Thyroid gland (tissue), 4 donors: Measurements from ENCODE around the gene SULT1C2. TPM values are rescaled to one million over a fixed set of nuclear protein-coding genes. Genes with fewer than 3 reads are reported as not detected.
"Not testable (repeated sequence)": the region's sequence is repeated elsewhere in the genome, so short reads cannot be mapped to it uniquely, and the experiment has no call there.

Source experiments
- DNase-seq, 2 donors: peaks; one replicate each; pipeline ENCODE4 v3.0.0-alpha.2; 2019
- H3K27ac ChIP-seq, 3 donors: fragments of 200-600 bp; sonication (generic); 1 replicate in 2 of 3; 2 replicates in 1 of 3; pipeline ENCODE4 v1.5.1; 2016 to 2019; ENCODE audit warnings: mild to moderate bottlenecking in 1 of 3, moderate library complexity in 1 of 3
- H3K27me3 ChIP-seq: fragments of 200-600 bp; sonication (generic); one replicate; pipeline ENCODE4 v1.5.1; 2019
- H3K36me3 ChIP-seq, 2 donors: fragments of 200-600 bp; sonication (generic); one replicate each; pipeline ENCODE4 v1.5.1; 2016 to 2019
- H3K4me1 ChIP-seq, 2 donors: fragments of 200-600 bp; sonication (generic); one replicate each; pipeline ENCODE4 v1.5.1; 2017 to 2019
- H3K4me3 ChIP-seq, 3 donors: fragments of 200-600 bp; sonication (generic); replicated peaks in 1 of 3; 1 replicate in 2 of 3; 2 replicates in 1 of 3; pipeline ENCODE4 v1.5.1; 2016; ENCODE audit warnings: mild to moderate bottlenecking in 1 of 3
- H3K9me3 ChIP-seq: fragments of 200-600 bp; sonication (generic); one replicate; pipeline ENCODE4 v1.5.1; 2017
- POLR2A ChIP-seq, 2 donors: fragments of 450-650 bp; IDR thresholded peaks; one replicate each; pipeline ENCODE4 v1.6.1; 2017; ENCODE audit warnings: antibody characterized with exemption in 2 of 2, mild to moderate bottlenecking in 2 of 2, moderate library complexity in 1 of 2
- WGBS, 2 donors: methylation state at CpG; one replicate each; pipeline ENCODE4 v1.1.5; 2017; 5-methylcytosine and 5-hydroxymethylcytosine counted together
- intact Hi-C: fragments of 100-400 bp; cut with DNase I; formaldehyde crosslinking; loops from one replicate; pipeline ENCODE4 v1.15.1; 2023
- total RNA-seq, 4 donors: library from RNA; depleted of rRNA; stranded (reverse); fragments of >200 nt; gene quantifications; one replicate each; pipeline ENCODE4 v1.2.3, GENCODE V29; 2016
- TF ChIP-seq, protein P1 (sequence below), 6 experiments: fragments of 200-600 bp in 3 of 6; fragments of 450-650 bp in 3 of 6; sonication (generic) in 3 of 6; IDR thresholded peaks; one replicate each; pipeline ENCODE4 v1.5.1; 2016 to 2019; ENCODE audit warnings: antibody characterized with exemption in 6 of 6, mild to moderate bottlenecking in 2 of 6, inconsistent platforms in 1 of 6, moderate library complexity in 1 of 6

The SULT1C2 gene
- total RNA-seq, 4 donors from 2014 or later, result 11.2 to 37.3 (median 26.5) TPM

DNA sequence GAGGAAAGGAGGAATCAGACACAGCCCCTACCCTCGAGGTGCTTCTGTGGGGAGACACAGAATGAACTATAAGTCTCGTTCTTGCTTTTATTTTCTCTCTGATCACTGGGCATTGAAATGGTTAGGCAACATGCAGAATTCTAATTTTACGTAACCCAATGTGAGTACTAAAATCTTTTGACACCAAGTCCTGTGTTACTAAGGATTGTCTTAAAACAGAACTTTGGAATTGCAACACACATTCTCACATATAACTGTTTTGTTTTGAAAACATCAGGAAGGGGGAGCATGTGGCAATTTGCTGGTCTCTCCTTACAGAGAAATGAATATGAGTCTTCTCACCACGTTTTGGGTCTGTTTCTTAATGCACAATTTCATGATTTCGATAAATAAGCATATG, 65.4 kb downstream of the SULT1C2 start:
- Histone ChIP-seq H3K9me3 (no peaks in the 10 kb centered on the region), H3K27ac (no peak overlapping the region), H3K4me3 (no peak overlapping the region), H3K36me3 (no peaks in the 10 kb centered on the region), H3K27me3 (no peaks in the 10 kb centered on the region), H3K4me1 (no peaks in the 10 kb centered on the region)
- no peak for DNase-seq
- intact Hi-C loops, result no loop called here
- no peak for TF ChIP-seq POLR2A (IDR thresholded peaks at IDR 0.05)
- TF ChIP-seq, protein P1, sequence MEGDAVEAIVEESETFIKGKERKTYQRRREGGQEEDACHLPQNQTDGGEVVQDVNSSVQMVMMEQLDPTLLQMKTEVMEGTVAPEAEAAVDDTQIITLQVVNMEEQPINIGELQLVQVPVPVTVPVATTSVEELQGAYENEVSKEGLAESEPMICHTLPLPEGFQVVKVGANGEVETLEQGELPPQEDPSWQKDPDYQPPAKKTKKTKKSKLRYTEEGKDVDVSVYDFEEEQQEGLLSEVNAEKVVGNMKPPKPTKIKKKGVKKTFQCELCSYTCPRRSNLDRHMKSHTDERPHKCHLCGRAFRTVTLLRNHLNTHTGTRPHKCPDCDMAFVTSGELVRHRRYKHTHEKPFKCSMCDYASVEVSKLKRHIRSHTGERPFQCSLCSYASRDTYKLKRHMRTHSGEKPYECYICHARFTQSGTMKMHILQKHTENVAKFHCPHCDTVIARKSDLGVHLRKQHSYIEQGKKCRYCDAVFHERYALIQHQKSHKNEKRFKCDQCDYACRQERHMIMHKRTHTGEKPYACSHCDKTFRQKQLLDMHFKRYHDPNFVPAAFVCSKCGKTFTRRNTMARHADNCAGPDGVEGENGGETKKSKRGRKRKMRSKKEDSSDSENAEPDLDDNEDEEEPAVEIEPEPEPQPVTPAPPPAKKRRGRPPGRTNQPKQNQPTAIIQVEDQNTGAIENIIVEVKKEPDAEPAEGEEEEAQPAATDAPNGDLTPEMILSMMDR (IDR thresholded peaks at IDR 0.05), result no peak
- 75 to 76% methylated on average over 5 of the region's 5 CpGs for WGBS, 2 donors

DNA sequence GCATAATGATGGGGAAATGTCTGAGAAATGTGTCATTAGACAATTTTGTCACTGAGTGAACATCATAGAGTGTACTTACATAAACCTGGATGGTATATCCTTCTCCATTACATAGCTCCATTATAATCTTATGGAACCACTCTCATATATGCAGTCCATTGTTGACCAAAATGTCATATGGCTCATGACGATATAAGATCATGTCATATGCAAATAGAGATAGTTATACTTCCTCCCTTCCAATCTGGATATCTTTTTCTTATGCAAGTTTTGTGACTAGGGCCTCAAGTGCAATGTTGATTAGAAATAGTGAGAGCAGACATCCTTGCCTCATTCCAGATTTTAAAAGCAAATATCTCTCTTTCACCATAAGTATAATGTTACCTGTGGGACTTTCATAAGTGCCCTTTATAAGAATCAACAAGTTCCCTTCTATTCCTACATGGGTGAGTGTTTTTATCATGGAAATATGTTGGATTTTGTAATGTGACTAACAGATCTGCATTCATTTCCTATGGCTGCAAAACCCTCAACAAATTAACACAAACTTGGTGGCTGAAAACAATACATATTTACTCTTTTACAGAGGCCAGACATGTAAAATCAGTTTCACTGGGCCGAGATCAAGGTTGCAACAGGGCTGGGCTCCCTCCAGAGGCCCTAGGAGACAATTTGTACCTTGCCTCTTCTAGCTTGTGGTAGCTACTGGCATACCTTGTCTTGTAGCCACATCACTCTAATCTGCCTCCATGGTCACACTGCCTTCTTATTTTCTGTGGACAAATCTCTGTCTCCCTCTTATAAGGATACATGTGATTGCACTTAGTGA, 67.4 kb downstream of the SULT1C2 start:
- Histone ChIP-seq H3K9me3 (no peaks in the 10 kb centered on the region), H3K4me1 (no peaks in the 10 kb centered on the region), H3K27ac (no peak overlapping the region), H3K27me3 (no peaks in the 10 kb centered on the region), H3K36me3 (no peaks in the 10 kb centered on the region), H3K4me3 (no peak overlapping the region)
- no peak for DNase-seq
- intact Hi-C loops, result no loop called here
- no peak for TF ChIP-seq POLR2A (IDR thresholded peaks at IDR 0.05)
- TF ChIP-seq, protein P1 (IDR thresholded peaks at IDR 0.05), result no peak
- WGBS, 2 donors, result 88 to 90% methylated on average over 2 of the region's 2 CpGs

DNA sequence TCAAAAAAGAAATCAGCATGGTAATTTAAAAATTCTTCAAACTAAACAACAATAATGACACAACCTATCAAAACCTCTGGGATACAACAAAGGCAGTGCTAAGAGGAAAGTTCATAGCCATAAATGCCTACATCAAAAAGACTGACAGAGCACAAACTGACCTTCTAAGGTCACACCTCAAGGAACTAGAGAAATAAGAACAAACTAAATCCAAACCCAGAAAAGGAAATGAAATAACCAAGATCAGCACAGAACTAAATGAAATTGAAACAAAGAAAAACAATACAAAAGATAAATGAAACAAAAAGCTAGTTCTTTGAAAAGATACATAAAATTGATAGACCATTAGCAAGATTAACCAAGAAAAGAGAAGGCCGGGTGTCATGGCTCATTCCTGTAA, 70.6 kb downstream of the SULT1C2 start:
- H3K4me1 ChIP-seq, H3K27ac ChIP-seq, H3K9me3 ChIP-seq, H3K27me3 ChIP-seq, DNase-seq, H3K36me3 ChIP-seq, H3K4me3 ChIP-seq, intact Hi-C loops: not testable (repeated sequence)
- 89 to 91% methylated on average over 1 of the region's 1 CpG for WGBS, 2 donors

Other genes with a start within 250 kb of the SULT1C2 start
- gene SULT1C3, start 48.9 kb upstream of the SULT1C2 start, total RNA-seq, result not detected
- 1 to 10 TPM; 3.2 to 9.2 (median 7.5) TPM for gene SULT1C4, start 89.1 kb downstream of the SULT1C2 start, total RNA-seq
- 10 to 100 TPM; 41.4 to 59.4 (median 54.0) TPM for gene GCC2, start 160.3 kb downstream of the SULT1C2 start, total RNA-seq
- gene LIMS1, start 245.6 kb downstream of the SULT1C2 start, total RNA-seq, result 100 to 1,000 TPM in 2 of 4 donors, 10 to 100 TPM in 2; 73.1 to 117 (median 92.5) TPM